ENCODE results near the gene RHOC.

- TF ChIP-seq CTCF (conservative IDR thresholded peaks at IDR 0.05) (peak; percentile 71), ZFX (IDR thresholded peaks at IDR 0.05) (no peak)
Measured at GRCh38 chr1:112673592-112674439, 33.1 kb downstream of the RHOC start.
